Naive B cell (primary cell): ENCODE data around the gene IRF2BP2. TPM values are rescaled to one million over a fixed set of nuclear protein-coding genes. Genes with fewer than 3 reads are reported as not detected.
"Not testable (repeated sequence)": the region's sequence is repeated elsewhere in the genome, so short reads cannot be mapped to it uniquely, and the experiment has no call there.

Experiments
- ATAC-seq, 2 donors: fragments of 150-1000 bp; cut with Tn5 transposase; 2 replicates each; pipeline ENCODE4 v1.10.0; 2021; ENCODE audit warnings: low read depth in 2 of 2, mild to moderate bottlenecking in 2 of 2, moderate library complexity in 2 of 2
- DNase-seq: peaks from one replicate; pipeline ENCODE4 v3.0.0; 2022
- H3K27ac Mint-ChIP-seq, 6 donors: one replicate each; pipeline ENCODE4 v1.8.0; 2020 to 2022; ENCODE audit warnings: mild to moderate bottlenecking in 6 of 6, mixed read lengths in 6 of 6, moderate library complexity in 5 of 6, inconsistent platforms in 2 of 6
- H3K27me3 Mint-ChIP-seq, 3 donors: one replicate each; pipeline ENCODE4 v1.8.0; 2021 to 2022; ENCODE audit warnings: mixed read lengths in 3 of 3, mild to moderate bottlenecking in 1 of 3
- H3K36me3 Mint-ChIP-seq, 2 donors: one replicate each; pipeline ENCODE4 v1.8.0; 2020 to 2022; ENCODE audit warnings: mixed read lengths in 2 of 2, inconsistent platforms in 1 of 2, mild to moderate bottlenecking in 1 of 2
- H3K4me1 Mint-ChIP-seq, 3 donors: one replicate each; pipeline ENCODE4 v1.8.0; 2020 to 2022; ENCODE audit warnings: mixed read lengths in 3 of 3, inconsistent platforms in 1 of 3, mild to moderate bottlenecking in 1 of 3, moderate library complexity in 1 of 3
- H3K4me3 Mint-ChIP-seq, 8 donors: one replicate each; pipeline ENCODE4 v1.8.0; 2020 to 2022; ENCODE audit warnings: mild to moderate bottlenecking in 8 of 8, mixed read lengths in 8 of 8, moderate library complexity in 8 of 8, inconsistent platforms in 2 of 8
- H3K9me3 Mint-ChIP-seq, 7 donors: one replicate each; pipeline ENCODE4 v1.8.0; 2020 to 2022; ENCODE audit warnings: mixed read lengths in 7 of 7, mild to moderate bottlenecking in 5 of 7, inconsistent platforms in 2 of 7, moderate library complexity in 1 of 7
- polyA plus RNA-seq, 6 donors: library from polyadenylated mRNA; unstranded; fragments of 300-500 nt; fragmentation: Illumina TruSeq; gene quantifications; one replicate each; pipeline ENCODE4 v1.2.3, GENCODE V29; 2021; ENCODE audit warnings: low read depth in 6 of 6

Gene IRF2BP2
- polyA plus RNA-seq, 6 donors from 2014 or later: 40.3 to 66.1 (median 55.3) TPM

GRCh38 chr1:234599617-234600417, 10.2 kb downstream of the IRF2BP2 start:
- DNase-seq: peak; percentile 84
- no peaks in the 10 kb centered on the region for H3K9me3 Mint-ChIP-seq
- no peaks in the 10 kb centered on the region for H3K27me3 Mint-ChIP-seq
- peak overlapping the region; percentile 80 to 98 (median 92) for H3K4me3 Mint-ChIP-seq
- peak overlapping the region; percentile 95 to 100 (median 96) for H3K27ac Mint-ChIP-seq
- H3K36me3 Mint-ChIP-seq: no peaks in the 10 kb centered on the region
- peak; percentile 75 to 79 for ATAC-seq
- peaks cover 33 to 60% (median 36%) of the 10 kb centered on the region in 3 donors for H3K4me1 Mint-ChIP-seq

GRCh38 chr1:234598974-234599616, 10.9 kb downstream of the IRF2BP2 start:
- Mint-ChIP-seq H3K9me3 (no peaks in the 10 kb centered on the region), H3K27me3 (no peaks in the 10 kb centered on the region), H3K4me3 (peak overlapping the region; percentile 80 to 98 (median 92)), H3K4me1 (peaks cover 29 to 55% (median 30%) of the 10 kb centered on the region in 3 donors), H3K27ac (peak overlapping the region; percentile 80 to 100 (median 92)), H3K36me3 (no peaks in the 10 kb centered on the region)
- ATAC-seq (no peak), DNase-seq (no peak)

GRCh38 chr1:234597894-234598293, 12.1 kb downstream of the IRF2BP2 start:
- peaks cover 21 to 43% (median 22%) of the 10 kb centered on the region in 3 donors for H3K4me1 Mint-ChIP-seq
- peak; percentile 57 for DNase-seq
- no peaks in the 10 kb centered on the region for H3K9me3 Mint-ChIP-seq
- H3K4me3 Mint-ChIP-seq: peak overlapping the region in 1 of 8 donors; percentile 98
- no peaks in the 10 kb centered on the region for H3K27me3 Mint-ChIP-seq
- peak overlapping the region in 1 of 6 donors; percentile 73 for H3K27ac Mint-ChIP-seq
- ATAC-seq: peak in 1 of 2 donors; percentile 12
- no peaks in the 10 kb centered on the region for H3K36me3 Mint-ChIP-seq

GRCh38 chr1:234595899-234596298, 14.1 kb downstream of the IRF2BP2 start:
- no peak overlapping the region for H3K4me3 Mint-ChIP-seq
- ATAC-seq: no peak
- H3K27ac Mint-ChIP-seq: peak overlapping the region in 1 of 6 donors; percentile 75

GRCh38 chr1:234594575-234594974, 15.4 kb downstream of the IRF2BP2 start:
- peak overlapping the region in 1 of 6 donors; percentile 27 for H3K27ac Mint-ChIP-seq
- H3K9me3 Mint-ChIP-seq, H3K4me3 Mint-ChIP-seq: not testable (repeated sequence)

More at GRCh38 chr1:234595899-234596298, 14.1 kb downstream of the IRF2BP2 start:
- DNase-seq: no peak
- no peaks in the 10 kb centered on the region for H3K36me3 Mint-ChIP-seq
- peaks cover 1 to 23% (median 5%) of the 10 kb centered on the region in 3 donors for H3K4me1 Mint-ChIP-seq
- no peaks in the 10 kb centered on the region for H3K9me3 Mint-ChIP-seq
- H3K27me3 Mint-ChIP-seq: no peaks in the 10 kb centered on the region

GRCh38 chr1:234593771-234594504, 16.0 kb downstream of the IRF2BP2 start:
- ATAC-seq (no peak), DNase-seq (no peak)
- Mint-ChIP-seq H3K4me1 (peaks cover 0 to 7% (median 0%) of the 10 kb centered on the region in 3 donors), H3K27ac (peak overlapping the region in 1 of 6 donors; percentile 76), H3K4me3 (peak overlapping the region in 1 of 8 donors; percentile 34), H3K27me3 (no peaks in the 10 kb centered on the region), H3K36me3 (no peaks in the 10 kb centered on the region), H3K9me3 (no peaks in the 10 kb centered on the region)

More at GRCh38 chr1:234594575-234594974, 15.4 kb downstream of the IRF2BP2 start:
- H3K36me3 Mint-ChIP-seq, H3K27me3 Mint-ChIP-seq, ATAC-seq, DNase-seq: not testable (repeated sequence)
- H3K4me1 Mint-ChIP-seq: peaks cover 0 to 14% (median 1%) of the 10 kb centered on the region in 3 donors

- no peak overlapping the region for H3K27ac Mint-ChIP-seq
- no peak overlapping the region for H3K4me3 Mint-ChIP-seq
- no peaks in the 10 kb centered on the region for H3K9me3 Mint-ChIP-seq
- no peaks in the 10 kb centered on the region for H3K36me3 Mint-ChIP-seq
- H3K4me1 Mint-ChIP-seq: no peaks in the 10 kb centered on the region
- ATAC-seq: no peak
- H3K27me3 Mint-ChIP-seq: no peaks in the 10 kb centered on the region
- DNase-seq: no peak
Observed at GRCh38 chr1:234593109-234593508, 16.9 kb downstream of the IRF2BP2 start.

GRCh38 chr1:234592240-234592639, 17.7 kb downstream of the IRF2BP2 start:
- peaks cover 0 to under 1% (median 0%) of the 10 kb centered on the region in 3 donors for H3K4me1 Mint-ChIP-seq
- H3K27ac Mint-ChIP-seq: peak overlapping the region in 1 of 6 donors; percentile 15
- no peaks in the 10 kb centered on the region for H3K36me3 Mint-ChIP-seq
- ATAC-seq: no peak
- no peaks in the 10 kb centered on the region for H3K27me3 Mint-ChIP-seq
- no peak for DNase-seq
- H3K4me3 Mint-ChIP-seq: no peak overlapping the region
- no peaks in the 10 kb centered on the region for H3K9me3 Mint-ChIP-seq

- Mint-ChIP-seq H3K27me3 (peaks cover 0 to 6% (median 5%) of the 10 kb centered on the region in 3 donors), H3K36me3 (no peaks in the 10 kb centered on the region), H3K9me3 (no peaks in the 10 kb centered on the region), H3K27ac (no peak overlapping the region), H3K4me3 (no peak overlapping the region), H3K4me1 (peaks cover 5 to 7% (median 7%) of the 10 kb centered on the region in 3 donors)
- DNase-seq (no peak), ATAC-seq (no peak)
Observed at GRCh38 chr1:234591131-234591530, 18.8 kb downstream of the IRF2BP2 start.

- Mint-ChIP-seq H3K27ac (no peak overlapping the region), H3K27me3 (peaks cover 0 to 6% (median 5%) of the 10 kb centered on the region in 3 donors)
- no peak for ATAC-seq
Observed at GRCh38 chr1:234589854-234590620, 19.9 kb downstream of the IRF2BP2 start.

GRCh38 chr1:234589064-234589800, 20.7 kb downstream of the IRF2BP2 start:
- peak overlapping the region in 1 of 6 donors; percentile 57 for H3K27ac Mint-ChIP-seq
- DNase-seq (no peak), ATAC-seq (no peak)
- peaks cover 0 to 6% (median 5%) of the 10 kb centered on the region in 3 donors for H3K27me3 Mint-ChIP-seq
- H3K9me3 Mint-ChIP-seq: no peaks in the 10 kb centered on the region
- no peak overlapping the region for H3K4me3 Mint-ChIP-seq
- H3K4me1 Mint-ChIP-seq: peaks cover 5 to 7% (median 7%) of the 10 kb centered on the region in 3 donors
- H3K36me3 Mint-ChIP-seq: no peaks in the 10 kb centered on the region

More at GRCh38 chr1:234589854-234590620, 19.9 kb downstream of the IRF2BP2 start:
- no peaks in the 10 kb centered on the region for H3K36me3 Mint-ChIP-seq
- DNase-seq: no peak
- no peaks in the 10 kb centered on the region for H3K9me3 Mint-ChIP-seq
- H3K4me1 Mint-ChIP-seq: peaks cover 5 to 7% (median 7%) of the 10 kb centered on the region in 3 donors
- no peak overlapping the region for H3K4me3 Mint-ChIP-seq

GRCh38 chr1:234588386-234588785, 21.6 kb downstream of the IRF2BP2 start:
- no peak for DNase-seq
- H3K4me1 Mint-ChIP-seq: peaks cover 5 to 7% (median 7%) of the 10 kb centered on the region in 3 donors
- no peaks in the 10 kb centered on the region for H3K36me3 Mint-ChIP-seq
- H3K4me3 Mint-ChIP-seq: no peak overlapping the region
- H3K9me3 Mint-ChIP-seq: no peaks in the 10 kb centered on the region
- ATAC-seq: no peak
- H3K27ac Mint-ChIP-seq: no peak overlapping the region
- peaks cover 0 to 6% (median 5%) of the 10 kb centered on the region in 3 donors for H3K27me3 Mint-ChIP-seq
